WERI-Rb-1 (cell line): ENCODE measurements around the gene NRXN2.
A peak's percentile ranks its signal among the peaks of the same experiment; 100 is the strongest.

Experiments
- DNase-seq: peaks from one replicate; pipeline ENCODE4 v3.0.0-alpha.2; 2020
- H3K27ac ChIP-seq: fragments of 250-450 bp; sonication (Bioruptor Pico); 2 replicates; pipeline ENCODE4 v1.5.1; 2020; ENCODE audit warnings: mild to moderate bottlenecking, moderate library complexity
- H3K27me3 ChIP-seq: fragments of 250-450 bp; sonication (Bioruptor Pico); 2 replicates; pipeline ENCODE4 v1.5.1; 2021; ENCODE audit warnings: mild to moderate bottlenecking, low read depth, moderate library complexity; ENCODE audit not compliant: insufficient read depth, severe bottlenecking
- H3K36me3 ChIP-seq: fragments of 250-450 bp; sonication (Bioruptor Pico); 2 replicates; pipeline ENCODE4 v1.5.1; 2020; ENCODE audit warnings: mild to moderate bottlenecking, moderate library complexity
- H3K4me3 ChIP-seq: 2 replicates; pipeline ENCODE4 v1.5.1; 2011; ENCODE audit warnings: low read depth, mild to moderate bottlenecking, control low read depth, low read length
- H3K9me3 ChIP-seq: fragments of 250-450 bp; sonication (Bioruptor Pico); 2 replicates; pipeline ENCODE4 v1.5.1; 2021; ENCODE audit warnings: mild to moderate bottlenecking, moderate library complexity; ENCODE audit not compliant: severe bottlenecking
- CTCF ChIP-seq: IDR thresholded peaks from 2 replicates; pipeline ENCODE4 v1.5.1; 2011; ENCODE audit warnings: low read depth, mild to moderate bottlenecking, control low read depth, inconsistent platforms, low read length

NRXN2 gene

GRCh38 chr11:64650923-64651523 is 72.0 kb downstream of the NRXN2 start:
- peak; percentile 82 for TF ChIP-seq CTCF
- DNase-seq = peak; percentile 50
- no peaks in the 10 kb centered on the region for H3K36me3 ChIP-seq

GRCh38 chr11:64649291-64649697 is 73.7 kb downstream of the NRXN2 start:
- peak; percentile 70 for DNase-seq

More at GRCh38 chr11:64650923-64651523, 72.0 kb downstream of the NRXN2 start:
- Histone ChIP-seq H3K27ac (no peak overlapping the region), H3K27me3 (no peaks in the 10 kb centered on the region), H3K9me3 (no peaks in the 10 kb centered on the region), H3K4me3 (no peak overlapping the region)

GRCh38 chr11:64648551-64648950 is 74.4 kb downstream of the NRXN2 start:
- no peaks in the 10 kb centered on the region for H3K9me3 ChIP-seq
- DNase-seq = no peak
- no peak for TF ChIP-seq CTCF
- H3K36me3 ChIP-seq = no peaks in the 10 kb centered on the region
- H3K4me3 ChIP-seq = no peak overlapping the region
- no peak overlapping the region for H3K27ac ChIP-seq
- H3K27me3 ChIP-seq = no peaks in the 10 kb centered on the region

More at GRCh38 chr11:64649291-64649697, 73.7 kb downstream of the NRXN2 start:
- Histone ChIP-seq H3K4me3 (no peak overlapping the region), H3K27ac (no peak overlapping the region), H3K27me3 (no peaks in the 10 kb centered on the region), H3K36me3 (no peaks in the 10 kb centered on the region), H3K9me3 (no peaks in the 10 kb centered on the region)
- peak; percentile 61 for TF ChIP-seq CTCF

GRCh38 chr11:64647019-64647779 is 75.8 kb downstream of the NRXN2 start:
- no peak for DNase-seq
- Histone ChIP-seq H3K4me3 (no peak overlapping the region), H3K27me3 (no peaks in the 10 kb centered on the region), H3K36me3 (no peaks in the 10 kb centered on the region), H3K9me3 (no peaks in the 10 kb centered on the region), H3K27ac (no peak overlapping the region)
- TF ChIP-seq CTCF = no peak

GRCh38 chr11:64644647-64645275 is 78.2 kb downstream of the NRXN2 start:
- peak; percentile 52 for DNase-seq
- Histone ChIP-seq H3K36me3 (no peaks in the 10 kb centered on the region), H3K9me3 (no peaks in the 10 kb centered on the region), H3K4me3 (no peak overlapping the region), H3K27me3 (no peaks in the 10 kb centered on the region), H3K27ac (no peak overlapping the region)
- peak; percentile 54 for TF ChIP-seq CTCF
